ENCODE data around the gene CDH12. TPM values are rescaled to one million over a fixed set of nuclear protein-coding genes. Genes with fewer than 3 reads are reported as not detected.

The CDH12 gene
- total RNA-seq, 1 experiment from 2014 or later, result not detected

DNA sequence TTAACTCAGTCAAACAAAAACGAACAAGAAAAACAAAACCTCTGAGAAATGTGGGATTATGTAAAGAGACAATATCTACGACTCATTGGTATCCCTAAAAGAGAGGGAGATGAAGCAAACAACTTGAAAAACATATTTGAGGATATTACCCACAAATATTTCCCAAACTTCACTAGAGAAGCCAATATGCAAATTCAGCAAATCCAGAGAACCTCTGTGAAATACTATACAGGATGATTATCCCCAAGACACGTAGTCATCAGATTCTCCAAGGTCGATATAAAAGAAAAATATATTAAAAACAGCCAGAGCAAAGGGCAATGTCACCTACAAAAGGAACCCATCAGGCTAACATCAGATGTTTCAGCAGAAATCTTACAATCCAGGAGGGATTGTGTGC is 226.1 kb downstream of the CDH12 start:
- no peak overlapping the region for H3K4me3 Mint-ChIP-seq
- Histone ChIP-seq H2BK120ac (ENCODE audit: low read depth, low read length, poor library complexity, severe bottlenecking) (no peak overlapping the region), H2AFZ (ENCODE audit: low read length) (no peak overlapping the region), H3K4me2 (ENCODE audit: insufficient read depth, insufficient read length, low read length) (no peak overlapping the region), H3K27me3 (ENCODE audit: insufficient read depth, low read length) (no peaks in the 10 kb centered on the region), H2BK20ac (ENCODE audit: low read depth, low read length, poor library complexity, severe bottlenecking) (no peak overlapping the region), H3K4me1 (ENCODE audit: insufficient read depth, low read length) (no peaks in the 10 kb centered on the region; the same call in 1 of the 2 replicates), H2AK5ac (ENCODE audit: insufficient read length, low read length) (no peak overlapping the region), H4K5ac (ENCODE audit: insufficient read length, low read depth, low read length) (no peak overlapping the region), H3K27ac (ENCODE audit: insufficient read length, low read depth, low read length) (no peak overlapping the region), H3T11ph (ENCODE audit: low read length) (no peak overlapping the region), H3K18ac (ENCODE audit: insufficient read length, low read depth, low read length) (no peak overlapping the region), H3K23me2 (ENCODE audit: insufficient read length, low read depth, low read length, poor library complexity, severe bottlenecking) (no peaks in the 10 kb centered on the region), H4K8ac (replicated peaks; ENCODE audit: insufficient read length, low read depth, low read length) (no peak overlapping the region), H4K20me1 (ENCODE audit: control insufficient read depth, insufficient read depth, insufficient read length) (no peaks in the 10 kb centered on the region), H3K23ac (ENCODE audit: insufficient read length, low read depth, low read length) (no peak overlapping the region), H3K4ac (ENCODE audit: low read depth, low read length) (no peak overlapping the region), H3K9me3 (ENCODE audit: control insufficient read depth, low read depth, low read length) (no peaks in the 10 kb centered on the region), H3K79me2 (ENCODE audit: insufficient read depth, low read length) (no peaks in the 10 kb centered on the region), H3K14ac (ENCODE audit: insufficient read depth, low read length) (no peak overlapping the region), H3K56ac (ENCODE audit: insufficient read length, low read depth, low read length) (no peak overlapping the region), H2BK12ac (ENCODE audit: insufficient read length, low read depth, low read length) (no peak overlapping the region), H2BK15ac (ENCODE audit: low read depth, low read length) (no peak overlapping the region), H2BK5ac (ENCODE audit: insufficient read length, low read length) (no peak overlapping the region), H4K91ac (ENCODE audit: insufficient read length, low read depth, low read length) (no peak overlapping the region), H3K9ac (ENCODE audit: extremely low read depth, insufficient read length, low read length) (no peak overlapping the region), H3K79me1 (ENCODE audit: insufficient read depth, low read depth, low read length, poor library complexity, severe bottlenecking) (no peaks in the 10 kb centered on the region)
- peaks cover 32 to 34% of the 10 kb centered on the region in 2 experiments for H3K4me1 Mint-ChIP-seq
- no peak for DNase-seq
- no peaks in the 10 kb centered on the region; the same call in 1 of the 2 replicates for H3K27me3 Mint-ChIP-seq (ENCODE audit: low read depth)
- peaks cover 10 to 21% of the 10 kb centered on the region in 2 experiments for H3K9me3 Mint-ChIP-seq
- peaks cover 9 to 16% (median 15%) of the 10 kb centered on the region in 3 experiments for H3K36me3 Mint-ChIP-seq (ENCODE audit: insufficient read depth in 1 of 3, low read depth in 3 of 3)
- no peak overlapping the region for H3K27ac Mint-ChIP-seq
- no CpG with 5 or more reads among the region's 4 CpGs for WGBS (ENCODE audit: extremely low coverage, insufficient read length, low lambda C conversion rate)
- TF ChIP-seq, protein P1, sequence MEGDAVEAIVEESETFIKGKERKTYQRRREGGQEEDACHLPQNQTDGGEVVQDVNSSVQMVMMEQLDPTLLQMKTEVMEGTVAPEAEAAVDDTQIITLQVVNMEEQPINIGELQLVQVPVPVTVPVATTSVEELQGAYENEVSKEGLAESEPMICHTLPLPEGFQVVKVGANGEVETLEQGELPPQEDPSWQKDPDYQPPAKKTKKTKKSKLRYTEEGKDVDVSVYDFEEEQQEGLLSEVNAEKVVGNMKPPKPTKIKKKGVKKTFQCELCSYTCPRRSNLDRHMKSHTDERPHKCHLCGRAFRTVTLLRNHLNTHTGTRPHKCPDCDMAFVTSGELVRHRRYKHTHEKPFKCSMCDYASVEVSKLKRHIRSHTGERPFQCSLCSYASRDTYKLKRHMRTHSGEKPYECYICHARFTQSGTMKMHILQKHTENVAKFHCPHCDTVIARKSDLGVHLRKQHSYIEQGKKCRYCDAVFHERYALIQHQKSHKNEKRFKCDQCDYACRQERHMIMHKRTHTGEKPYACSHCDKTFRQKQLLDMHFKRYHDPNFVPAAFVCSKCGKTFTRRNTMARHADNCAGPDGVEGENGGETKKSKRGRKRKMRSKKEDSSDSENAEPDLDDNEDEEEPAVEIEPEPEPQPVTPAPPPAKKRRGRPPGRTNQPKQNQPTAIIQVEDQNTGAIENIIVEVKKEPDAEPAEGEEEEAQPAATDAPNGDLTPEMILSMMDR (conservative IDR thresholded peaks at IDR 0.05), result no peak
